ENCODE results near the gene ANTXRL. TPM values are rescaled to one million over a fixed set of nuclear protein-coding genes. Genes with fewer than 3 reads are reported as not detected.

Gene ANTXRL
- total RNA-seq, result not detected

- in situ Hi-C loops (cut with MboI; ENCODE audit: low sequenced_read_pairs in 4 of 4), result loop anchor here in 2 of 4 donors (10.0 to 25.0 kb wide), 2 partner anchors 1098 to 1100 kb away; partner anchors contain the start of gene ZNF488 (in 2 of the 2)
Observed at GRCh38 chr10:46286991-46287693, at the start of gene ANTXRL. ANTXRL (plus strand) TSS chr10:46286997; CDS start chr10:46287263, 266 bp downstream.

DNA sequence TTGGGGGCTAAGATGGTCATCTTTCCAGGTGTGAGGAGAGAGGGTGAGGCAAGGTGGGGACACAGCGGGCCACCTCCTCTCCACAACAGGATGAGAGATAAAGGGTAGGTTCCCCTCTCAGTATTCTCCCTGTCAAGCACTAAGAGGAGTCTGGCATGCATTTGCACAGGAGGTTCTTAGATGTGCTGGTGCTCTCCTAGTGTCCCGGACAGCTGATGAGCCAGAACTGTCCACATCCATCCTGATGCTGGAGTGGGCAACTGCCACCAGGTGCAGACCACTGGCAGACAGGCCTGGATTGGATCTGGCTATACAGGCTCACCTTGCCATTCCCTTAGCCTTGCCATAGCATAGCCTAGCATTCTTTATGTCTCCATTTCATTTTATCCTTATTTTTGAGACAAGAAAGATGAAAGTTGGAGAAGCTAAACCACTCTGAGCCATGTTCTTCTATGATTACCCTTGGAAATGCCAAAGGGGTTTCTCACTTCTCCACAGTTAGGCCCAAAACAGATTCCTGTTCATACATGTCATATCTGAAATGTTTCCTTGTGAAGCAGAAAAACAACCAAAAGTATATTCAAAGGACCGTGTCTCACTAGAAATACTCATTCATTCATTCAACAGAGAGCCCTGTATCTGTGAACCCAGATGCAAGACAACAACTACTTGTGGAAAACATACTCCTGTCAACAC, 48.8 kb upstream of the ANTXRL start:
- Histone ChIP-seq H3K27ac (no peak overlapping the region), H3K9me3 (peaks cover 0 to 5% (median 0%) of the 10 kb centered on the region in 3 donors), H3K27me3 (no peaks in the 10 kb centered on the region), H3K36me3 (no peaks in the 10 kb centered on the region), H3K4me1 (no peaks in the 10 kb centered on the region), H3K4me3 (no peak overlapping the region)
- ATAC-seq (no peak), DNase-seq (no peak)
- intact Hi-C loops (cut with DNase I; ENCODE audit: low total_unique reads), result no loop called here
- no peak for TF ChIP-seq POLR2A (IDR thresholded peaks at IDR 0.05)
- no peak for TF ChIP-seq CTCF (IDR thresholded peaks at IDR 0.05 in 4 of 5, conservative IDR thresholded peaks at IDR 0.05 in 1 of 5)
- in situ Hi-C loops (cut with MboI; ENCODE audit: low sequenced_read_pairs in 4 of 4), result no loop called here

More at GRCh38 chr10:46286991-46287693, at the start of gene ANTXRL:
- Histone ChIP-seq H3K27ac (no peak within 1 kb of the TSS), H3K4me3 (no peak within 1 kb of the TSS), H3K36me3 (no peaks in the 10 kb centered on the region), H3K27me3 (peaks cover 0 to 3% (median 0%) of the 10 kb centered on the region in 3 donors), H3K9me3 (no peaks in the 10 kb centered on the region), H3K4me1 (peaks cover 3 to 4% of the 10 kb centered on the region in 2 donors)
- TF ChIP-seq POLR2A (IDR thresholded peaks at IDR 0.05), result no peak
- TF ChIP-seq CTCF (IDR thresholded peaks at IDR 0.05 in 4 of 5, conservative IDR thresholded peaks at IDR 0.05 in 1 of 5), result no peak
- ATAC-seq (no peak), DNase-seq (no peak)
- intact Hi-C loops (cut with DNase I; ENCODE audit: low total_unique reads), result no loop called here

- in situ Hi-C loops (cut with MboI; ENCODE audit: low sequenced_read_pairs in 4 of 4), result no loop called here
- no peak for ATAC-seq
Observed at GRCh38 chr10:46239247-46239646, 47.5 kb upstream of the ANTXRL start.

GRCh38 chr10:46239993-46240683, 46.7 kb upstream of the ANTXRL start:
- no peaks in the 10 kb centered on the region for H3K27me3 ChIP-seq
- no peak overlapping the region for H3K27ac ChIP-seq
- ATAC-seq, result no peak
- in situ Hi-C loops (cut with MboI; ENCODE audit: low sequenced_read_pairs in 4 of 4), result no loop called here
- intact Hi-C loops (cut with DNase I; ENCODE audit: low total_unique reads), result no loop called here
- no peaks in the 10 kb centered on the region for H3K4me1 ChIP-seq
- TF ChIP-seq CTCF (IDR thresholded peaks at IDR 0.05 in 4 of 5, conservative IDR thresholded peaks at IDR 0.05 in 1 of 5) (no peak), POLR2A (IDR thresholded peaks at IDR 0.05) (no peak)
- no peak overlapping the region for H3K4me3 ChIP-seq
- peaks cover 0 to 5% (median 0%) of the 10 kb centered on the region in 3 donors for H3K9me3 ChIP-seq
- no peak for DNase-seq
- no peaks in the 10 kb centered on the region for H3K36me3 ChIP-seq

More at GRCh38 chr10:46239247-46239646, 47.5 kb upstream of the ANTXRL start:
- no peak for TF ChIP-seq POLR2A (IDR thresholded peaks at IDR 0.05)
- TF ChIP-seq CTCF (IDR thresholded peaks at IDR 0.05 in 4 of 5, conservative IDR thresholded peaks at IDR 0.05 in 1 of 5), result no peak
- Histone ChIP-seq H3K27ac (no peak overlapping the region), H3K4me1 (no peaks in the 10 kb centered on the region), H3K4me3 (no peak overlapping the region), H3K36me3 (no peaks in the 10 kb centered on the region), H3K27me3 (no peaks in the 10 kb centered on the region), H3K9me3 (peaks cover 0 to 5% (median 0%) of the 10 kb centered on the region in 3 donors)
- no peak for DNase-seq
- intact Hi-C loops (cut with DNase I; ENCODE audit: low total_unique reads), result no loop called here
